Brain microvascular endothelial cell (primary cell): Measurements from ENCODE around the gene ACOD1.

Experiments used
- DNase-seq: peaks from one replicate; pipeline ENCODE4 v3.0.0-alpha.2; 2020
- H3K27ac ChIP-seq: fragments of 250-450 bp; sonication (Bioruptor Pico); 2 replicates; pipeline ENCODE4 v1.5.1; 2020; ENCODE audit warnings: mild to moderate bottlenecking, moderate library complexity
- H3K27me3 ChIP-seq: fragments of 250-450 bp; sonication (Bioruptor Pico); replicated peaks from 2 replicates; pipeline ENCODE4 v1.5.1; 2020; ENCODE audit warnings: mild to moderate bottlenecking
- H3K36me3 ChIP-seq: fragments of 250-450 bp; sonication (Bioruptor Pico); replicated peaks from 2 replicates; pipeline ENCODE4 v1.5.1; 2020; ENCODE audit warnings: mild to moderate bottlenecking
- H3K4me3 ChIP-seq: 2 replicates; pipeline ENCODE4 v1.5.1; 2011; ENCODE audit warnings: low read depth, mild to moderate bottlenecking, control low read depth, low read length, moderate library complexity
- in situ Hi-C: cut with HindIII; loops from 2 replicates; pipeline ENCODE4 v1.10.0; 2017; ENCODE audit warnings: low sequenced_read_pairs, low pct_ligation_motif_present
- TF ChIP-seq, protein P1 (sequence below): IDR thresholded peaks from 2 replicates; pipeline ENCODE4 v1.5.1; 2011; ENCODE audit warnings: low read depth, mild to moderate bottlenecking, moderate library complexity, low read length, control low read depth, inconsistent platforms; ENCODE audit errors: missing control alignments

The ACOD1 gene

GRCh38 chr13:77001963-77002587 is 53.8 kb downstream of the ACOD1 start:
- TF ChIP-seq, protein P1, sequence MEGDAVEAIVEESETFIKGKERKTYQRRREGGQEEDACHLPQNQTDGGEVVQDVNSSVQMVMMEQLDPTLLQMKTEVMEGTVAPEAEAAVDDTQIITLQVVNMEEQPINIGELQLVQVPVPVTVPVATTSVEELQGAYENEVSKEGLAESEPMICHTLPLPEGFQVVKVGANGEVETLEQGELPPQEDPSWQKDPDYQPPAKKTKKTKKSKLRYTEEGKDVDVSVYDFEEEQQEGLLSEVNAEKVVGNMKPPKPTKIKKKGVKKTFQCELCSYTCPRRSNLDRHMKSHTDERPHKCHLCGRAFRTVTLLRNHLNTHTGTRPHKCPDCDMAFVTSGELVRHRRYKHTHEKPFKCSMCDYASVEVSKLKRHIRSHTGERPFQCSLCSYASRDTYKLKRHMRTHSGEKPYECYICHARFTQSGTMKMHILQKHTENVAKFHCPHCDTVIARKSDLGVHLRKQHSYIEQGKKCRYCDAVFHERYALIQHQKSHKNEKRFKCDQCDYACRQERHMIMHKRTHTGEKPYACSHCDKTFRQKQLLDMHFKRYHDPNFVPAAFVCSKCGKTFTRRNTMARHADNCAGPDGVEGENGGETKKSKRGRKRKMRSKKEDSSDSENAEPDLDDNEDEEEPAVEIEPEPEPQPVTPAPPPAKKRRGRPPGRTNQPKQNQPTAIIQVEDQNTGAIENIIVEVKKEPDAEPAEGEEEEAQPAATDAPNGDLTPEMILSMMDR: no peak
- in situ Hi-C loops: no loop called here
- Histone ChIP-seq H3K27ac (no peak overlapping the region), H3K27me3 (no peaks in the 10 kb centered on the region), H3K4me3 (no peak overlapping the region), H3K36me3 (peaks cover 21% of the 10 kb centered on the region)
- no peak for DNase-seq

DNA sequence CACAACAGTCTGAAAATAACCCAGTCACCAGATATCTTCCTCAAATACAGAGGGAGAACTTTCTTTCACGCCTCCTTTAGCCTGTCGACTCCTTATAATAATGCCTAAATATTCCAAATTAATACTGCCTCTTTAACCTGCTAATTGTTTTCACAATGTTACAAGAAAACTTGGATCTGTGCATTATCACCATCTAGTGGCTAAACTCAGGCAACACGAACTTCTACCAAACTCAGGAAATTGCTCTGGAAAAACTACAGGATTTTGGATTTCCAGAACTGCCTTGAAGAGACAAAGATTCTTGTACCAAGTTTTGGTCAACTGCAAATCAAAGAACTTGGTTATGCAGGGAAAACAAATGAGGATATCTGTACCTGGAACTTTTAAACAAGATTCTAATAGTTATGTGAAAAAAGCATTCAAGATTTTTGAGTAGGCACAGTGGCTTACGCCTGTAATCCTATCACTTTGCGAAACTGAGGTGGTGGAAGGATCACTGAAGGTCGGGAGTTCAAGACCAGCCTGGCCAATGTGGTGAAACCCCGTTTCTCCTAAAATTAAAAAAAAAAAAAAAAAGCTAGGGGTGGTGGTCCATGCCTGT is 54.4 kb downstream of the ACOD1 start:
- TF ChIP-seq, protein P1: peak; percentile 63
- no peak overlapping the region for H3K4me3 ChIP-seq
- H3K27me3 ChIP-seq: no peaks in the 10 kb centered on the region
- in situ Hi-C loops: no loop called here
- peaks cover 26% of the 10 kb centered on the region for H3K36me3 ChIP-seq
- H3K27ac ChIP-seq: no peak overlapping the region
- no peak for DNase-seq
